Testis (tissue), 2 donors: Measurements from ENCODE around the gene WDR38.

ENCODE experiments used
- CTCF ChIP-seq, 3 experiments: fragments of 450-650 bp in 2 of 3; fragments of 200-600 bp in 1 of 3; sonication (generic) in 1 of 3; IDR thresholded peaks; one replicate each; pipeline ENCODE4 v1.5.1; 2016 to 2019; ENCODE audit warnings: antibody characterized with exemption in 3 of 3, mild to moderate bottlenecking in 2 of 3, moderate library complexity in 1 of 3
- POLR2A ChIP-seq: fragments of 450-650 bp; IDR thresholded peaks from one replicate; pipeline ENCODE4 v1.6.1; 2017; ENCODE audit warnings: antibody characterized with exemption, mild to moderate bottlenecking, moderate library complexity

DNA sequence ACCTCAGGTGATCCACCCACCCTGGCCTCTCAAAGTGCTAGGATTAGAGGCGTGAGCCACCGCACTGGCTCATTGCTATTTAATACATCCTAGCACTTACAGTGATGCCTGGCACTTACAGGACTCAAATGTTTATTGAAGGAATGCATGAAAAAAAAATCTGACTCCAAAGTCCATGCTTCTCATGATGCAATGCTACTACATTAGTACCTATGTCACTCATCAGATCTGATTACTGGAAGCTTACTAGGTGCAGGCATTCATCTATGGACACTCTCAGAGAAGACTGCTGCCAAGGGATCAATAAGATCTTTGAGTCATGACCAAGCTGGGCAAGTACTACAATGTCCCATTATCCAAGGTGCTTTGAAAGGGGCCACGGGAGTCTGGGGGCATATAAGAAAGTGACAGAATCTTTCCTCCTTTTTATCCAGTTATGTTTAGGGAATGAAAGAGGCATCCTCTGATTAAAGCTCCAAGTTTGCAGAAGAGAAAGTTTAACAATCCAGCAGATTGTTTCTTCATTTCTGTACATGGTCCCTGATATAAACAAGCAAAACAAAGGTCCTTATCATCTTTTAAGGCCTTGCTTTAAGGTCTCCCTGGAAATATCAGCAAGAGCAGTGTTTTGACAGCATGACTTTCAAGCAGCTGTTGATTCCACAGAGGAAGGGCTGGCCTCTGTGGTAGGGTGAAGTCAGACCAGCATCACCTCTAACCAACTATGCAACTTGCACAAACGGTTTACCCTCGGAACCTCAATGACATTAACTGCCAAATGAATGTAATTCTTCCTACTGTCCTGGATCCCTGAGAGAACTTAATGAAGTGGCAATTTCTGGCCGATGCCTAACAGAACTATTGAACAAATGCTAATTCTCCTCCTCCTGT is 44.6 kb downstream of the WDR38 start:
- TF ChIP-seq CTCF (IDR thresholded peaks at IDR 0.05): no peak
- TF ChIP-seq POLR2A: no peak
